Subcutaneous abdominal adipose tissue (tissue), 5 donors: Measurements from ENCODE around the gene PRSS38.

Experiments
- H3K27ac ChIP-seq: one replicate; pipeline ENCODE4 v1.7.0; 2013; ENCODE audit warnings: low read depth, mild to moderate bottlenecking, inconsistent platforms, low read length, moderate library complexity
- H3K27me3 ChIP-seq, 5 donors: one replicate each; pipeline ENCODE4 v1.7.0; 2013; ENCODE audit warnings: low read length in 5 of 5, inconsistent platforms in 1 of 5; ENCODE audit not compliant: control insufficient read depth in 5 of 5, insufficient read depth in 4 of 5
- H3K36me3 ChIP-seq, 5 donors: one replicate each; pipeline ENCODE4 v1.7.0; 2013; ENCODE audit warnings: low read length in 5 of 5; ENCODE audit not compliant: control insufficient read depth in 5 of 5, insufficient read depth in 5 of 5
- H3K4me1 ChIP-seq, 5 donors: one replicate each; pipeline ENCODE4 v1.7.0; 2013; ENCODE audit warnings: low read length in 5 of 5, mild to moderate bottlenecking in 3 of 5, moderate library complexity in 1 of 5; ENCODE audit not compliant: control insufficient read depth in 5 of 5, insufficient read depth in 5 of 5
- H3K4me3 ChIP-seq, 5 donors: one replicate each; pipeline ENCODE4 v1.7.0; 2013; ENCODE audit warnings: low read length in 5 of 5, low read depth in 1 of 5
- H3K9ac ChIP-seq, 5 donors: one replicate each; pipeline ENCODE4 v1.7.0; 2013; ENCODE audit warnings: low read length in 5 of 5, mild to moderate bottlenecking in 4 of 5, moderate library complexity in 3 of 5
- H3K9me3 ChIP-seq, 5 donors: one replicate each; pipeline ENCODE4 v1.7.0; 2013; ENCODE audit warnings: low read length in 5 of 5; ENCODE audit not compliant: control insufficient read depth in 5 of 5
- donor health status: healthy.
- donor health status: healthy.
- donor health status: healthy.
- donor health status: healthy.
- donor health status: healthy.

The PRSS38 gene

DNA sequence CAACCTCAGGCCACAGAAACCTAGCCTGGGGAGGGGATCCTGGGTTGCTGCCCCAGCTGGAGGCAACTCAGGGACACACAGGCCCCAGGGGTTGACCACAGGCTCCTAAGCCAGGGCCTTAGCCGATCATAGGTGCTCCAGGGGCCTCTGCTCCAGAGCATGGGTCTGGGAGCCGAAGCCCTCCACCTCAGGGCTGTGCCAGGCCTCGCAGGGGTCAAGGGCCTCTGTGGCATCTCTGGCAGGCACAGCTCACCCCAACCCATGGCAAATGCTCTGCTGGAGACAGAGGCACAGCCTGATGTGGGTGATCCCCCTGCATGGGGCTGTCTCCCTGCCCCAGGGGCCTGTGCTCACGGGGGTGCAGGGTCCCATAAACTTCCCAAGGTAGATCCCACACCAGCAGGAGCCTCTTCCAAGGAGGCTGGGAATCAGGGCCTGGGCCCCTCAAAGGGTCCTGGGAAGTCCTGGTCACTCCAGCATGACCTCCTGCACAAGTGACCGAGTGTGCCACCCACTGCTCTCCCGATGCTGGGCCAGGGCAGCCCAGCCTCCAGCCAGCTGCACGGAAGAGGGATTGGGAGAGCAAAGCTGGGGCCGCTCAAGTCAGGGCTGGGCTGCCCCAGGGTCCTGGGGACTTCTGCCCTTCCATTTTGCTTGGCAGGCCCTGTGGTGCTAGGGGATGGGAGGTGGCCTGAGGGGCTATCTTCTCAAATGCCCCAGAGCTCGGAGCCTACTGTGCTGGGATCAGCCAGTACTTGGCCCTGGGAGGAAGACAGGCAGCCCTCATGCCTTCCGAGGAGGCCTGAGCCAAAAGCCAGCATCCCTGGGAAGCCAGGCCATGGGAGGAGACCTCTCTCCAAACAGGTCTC lies 22.2 kb upstream of the PRSS38 start:
- Histone ChIP-seq H3K27me3 (peaks cover 5 to 19% (median 10%) of the 10 kb centered on the region in 5 donors), H3K9ac (no peak overlapping the region), H3K4me3 (no peak overlapping the region), H3K27ac (no peak overlapping the region), H3K4me1 (peaks cover 1 to 22% (median 13%) of the 10 kb centered on the region in 5 donors), H3K36me3 (no peaks in the 10 kb centered on the region), H3K9me3 (no peaks in the 10 kb centered on the region)

DNA sequence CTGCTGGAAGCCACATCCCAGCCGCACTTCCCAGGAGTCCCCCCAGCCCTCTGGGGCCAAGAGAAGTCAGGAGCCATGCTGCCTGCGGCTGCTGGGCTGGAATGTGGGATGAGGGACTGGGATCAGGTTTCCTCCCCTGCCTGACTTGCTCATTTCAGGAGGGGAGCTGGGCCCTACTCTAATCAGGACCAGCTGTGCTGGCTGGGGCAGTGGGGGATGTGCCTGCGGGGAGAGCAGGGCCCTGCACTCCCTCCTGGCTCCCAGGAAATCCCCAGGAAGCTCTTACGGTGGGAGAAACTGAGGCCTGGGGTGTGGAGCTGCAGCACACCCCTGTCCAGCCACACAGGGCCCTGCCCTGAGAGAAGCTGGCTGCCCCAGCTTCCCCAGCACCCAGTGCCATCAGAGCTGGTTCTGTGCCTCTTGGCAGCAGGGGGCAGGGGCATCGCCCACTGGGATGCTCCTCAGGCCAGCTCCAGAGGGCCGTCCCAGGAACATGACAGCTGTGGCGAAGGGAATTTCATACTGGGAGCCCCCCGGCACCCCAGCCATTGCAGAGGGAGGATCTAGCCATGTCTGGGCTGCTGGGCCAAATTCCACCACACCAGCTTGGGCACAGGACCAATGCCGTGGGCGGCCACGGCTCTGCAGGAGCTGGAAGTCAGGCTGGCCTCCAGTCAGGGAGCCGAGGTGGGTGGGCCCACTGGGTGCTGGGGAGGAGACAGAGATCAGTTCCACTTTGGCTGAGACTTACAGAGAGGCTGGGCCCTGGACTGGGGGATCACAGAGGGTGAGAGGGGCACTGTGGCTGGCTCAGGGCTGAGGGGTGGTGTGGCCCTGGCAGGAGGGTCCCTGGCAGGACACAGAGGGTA lies 21.3 kb upstream of the PRSS38 start:
- peaks cover 5 to 20% (median 10%) of the 10 kb centered on the region in 5 donors for H3K27me3 ChIP-seq
- H3K4me3 ChIP-seq: no peak overlapping the region
- no peaks in the 10 kb centered on the region for H3K36me3 ChIP-seq
- H3K27ac ChIP-seq: no peak overlapping the region
- no peak overlapping the region for H3K9ac ChIP-seq
- no peaks in the 10 kb centered on the region for H3K9me3 ChIP-seq
- H3K4me1 ChIP-seq: peaks cover 0 to 14% (median 8%) of the 10 kb centered on the region in 5 donors

DNA sequence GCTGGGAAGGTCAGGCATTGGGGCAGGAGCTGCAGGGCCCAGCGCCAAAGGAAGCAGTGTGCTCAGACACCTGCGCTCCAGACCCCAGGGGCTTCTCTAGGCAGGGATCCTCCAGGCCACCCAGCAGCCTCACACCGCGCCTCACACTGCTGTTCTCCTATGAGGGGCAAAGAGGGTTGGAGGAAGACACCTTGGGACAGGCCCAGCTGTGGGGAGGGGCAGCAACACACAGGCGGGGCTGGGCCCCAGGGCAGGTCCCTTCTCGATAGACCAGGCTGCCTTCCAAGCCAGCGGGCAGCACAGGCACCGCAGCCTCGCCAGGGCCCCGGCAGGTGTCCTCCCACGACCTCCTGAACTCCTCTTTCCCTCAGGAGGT lies 20.7 kb upstream of the PRSS38 start:
- Histone ChIP-seq H3K9me3 (no peaks in the 10 kb centered on the region), H3K4me3 (no peak overlapping the region), H3K36me3 (no peaks in the 10 kb centered on the region), H3K27ac (no peak overlapping the region), H3K9ac (no peak overlapping the region), H3K4me1 (peaks cover 0 to 14% (median 8%) of the 10 kb centered on the region in 5 donors), H3K27me3 (peaks cover 5 to 20% (median 10%) of the 10 kb centered on the region in 5 donors)

DNA sequence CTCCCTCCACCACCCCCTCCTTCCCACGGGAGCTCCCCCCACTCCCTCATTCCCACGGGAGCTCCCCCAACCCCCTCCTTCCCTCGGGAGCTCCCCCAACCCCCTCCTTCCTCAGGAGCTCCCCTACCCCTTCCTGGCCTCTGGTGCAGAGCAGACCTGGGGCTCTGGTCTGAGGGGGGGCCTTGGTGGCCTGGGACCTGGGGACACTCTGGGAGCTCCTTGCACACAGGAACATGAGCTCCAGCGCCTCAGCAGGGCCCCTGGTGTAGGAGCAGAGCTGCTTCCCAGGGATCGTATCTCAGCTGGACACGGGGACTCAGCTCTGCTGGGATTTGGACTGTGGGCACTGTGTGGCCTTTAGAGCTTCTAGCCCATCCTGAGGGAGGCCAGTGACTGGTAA lies 19.7 kb upstream of the PRSS38 start:
- Histone ChIP-seq H3K27me3 (peaks cover 5 to 20% (median 10%) of the 10 kb centered on the region in 5 donors), H3K9me3 (no peaks in the 10 kb centered on the region)

DNA sequence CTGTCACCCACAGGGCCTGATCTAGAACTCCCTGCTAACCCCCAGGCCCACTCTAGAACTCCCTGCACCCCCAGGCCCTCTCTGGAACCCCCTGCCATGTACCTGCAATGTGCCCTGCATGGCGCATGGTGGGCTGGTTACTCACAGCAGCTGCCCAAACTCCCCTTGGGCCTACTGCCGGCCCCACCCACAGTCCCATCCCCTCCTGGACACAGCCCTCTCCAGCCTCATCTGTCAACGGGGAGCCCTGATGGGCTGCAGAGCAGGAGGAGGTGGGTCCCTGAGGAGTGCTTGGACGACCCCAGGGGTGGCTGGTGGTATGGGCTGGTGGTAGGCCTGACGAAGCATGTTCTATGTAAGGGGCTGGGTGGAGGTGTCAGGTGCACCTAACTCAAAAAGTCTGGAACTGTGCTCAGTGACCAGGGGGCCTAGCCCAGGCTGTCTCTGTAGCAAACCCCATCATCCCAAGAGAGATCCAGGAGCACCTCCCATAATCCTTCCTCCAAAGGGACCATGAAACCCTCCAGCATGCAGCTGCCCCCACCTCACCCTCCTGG lies 19.0 kb upstream of the PRSS38 start:
- H3K27ac ChIP-seq: no peak overlapping the region

More for the DNA sequence above, 19.7 kb upstream of the PRSS38 start:
- Histone ChIP-seq H3K4me1 (peaks cover 0 to 14% (median 8%) of the 10 kb centered on the region in 5 donors), H3K9ac (no peak overlapping the region), H3K27ac (no peak overlapping the region), H3K36me3 (no peaks in the 10 kb centered on the region), H3K4me3 (no peak overlapping the region)

DNA sequence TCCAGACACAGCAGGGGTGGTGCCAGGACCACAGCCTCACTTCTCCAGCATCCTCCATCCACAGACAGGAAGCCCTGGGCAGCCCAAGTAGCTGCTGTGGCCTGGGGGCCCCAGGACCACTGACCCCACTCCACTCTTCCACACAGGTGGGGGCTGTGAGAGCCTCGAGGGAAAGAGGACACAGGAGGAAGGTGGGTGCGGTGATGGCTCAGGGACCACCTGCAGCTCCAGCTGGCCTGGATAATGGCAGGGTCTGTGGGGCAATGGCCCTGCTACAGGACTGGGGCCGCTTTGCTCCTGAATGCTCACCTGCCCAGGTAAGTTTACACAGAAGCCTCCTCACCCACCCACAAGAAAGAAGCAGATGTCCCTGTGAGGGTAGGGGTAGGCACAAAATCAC lies 18.3 kb upstream of the PRSS38 start:
- H3K4me1 ChIP-seq: peaks cover 0 to 14% (median 8%) of the 10 kb centered on the region in 5 donors
- no peak overlapping the region for H3K9ac ChIP-seq
- peaks cover 5 to 20% (median 10%) of the 10 kb centered on the region in 5 donors for H3K27me3 ChIP-seq
- no peaks in the 10 kb centered on the region for H3K9me3 ChIP-seq
- no peak overlapping the region for H3K27ac ChIP-seq
- no peak overlapping the region for H3K4me3 ChIP-seq
- H3K36me3 ChIP-seq: no peaks in the 10 kb centered on the region

More for the DNA sequence above, 19.0 kb upstream of the PRSS38 start:
- Histone ChIP-seq H3K36me3 (no peaks in the 10 kb centered on the region), H3K9ac (no peak overlapping the region), H3K27me3 (peaks cover 5 to 20% (median 10%) of the 10 kb centered on the region in 5 donors), H3K4me3 (no peak overlapping the region), H3K4me1 (peaks cover 0 to 14% (median 8%) of the 10 kb centered on the region in 5 donors), H3K9me3 (no peaks in the 10 kb centered on the region)

DNA sequence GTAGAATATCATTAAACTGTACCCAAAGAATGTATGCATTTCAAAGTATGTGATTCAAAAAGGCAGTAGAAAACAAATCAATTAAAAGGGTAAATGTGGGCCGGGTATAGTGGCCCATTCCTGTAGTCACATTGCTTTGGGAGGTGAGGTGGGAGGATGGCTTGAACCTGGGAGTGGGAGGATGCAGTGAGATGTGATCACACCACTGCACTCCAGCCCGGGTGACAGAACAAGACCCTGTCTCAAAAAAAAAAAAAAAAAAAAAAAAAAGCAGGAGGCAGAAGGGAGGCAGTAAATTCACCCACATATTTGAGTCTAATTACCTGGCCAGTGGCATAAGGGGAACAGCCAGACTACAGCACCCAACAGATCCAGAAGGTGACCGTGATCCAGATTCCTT lies 17.9 kb upstream of the PRSS38 start:
- H3K9ac ChIP-seq: no peak overlapping the region
- H3K27me3 ChIP-seq: peaks cover 5 to 20% (median 10%) of the 10 kb centered on the region in 5 donors

DNA sequence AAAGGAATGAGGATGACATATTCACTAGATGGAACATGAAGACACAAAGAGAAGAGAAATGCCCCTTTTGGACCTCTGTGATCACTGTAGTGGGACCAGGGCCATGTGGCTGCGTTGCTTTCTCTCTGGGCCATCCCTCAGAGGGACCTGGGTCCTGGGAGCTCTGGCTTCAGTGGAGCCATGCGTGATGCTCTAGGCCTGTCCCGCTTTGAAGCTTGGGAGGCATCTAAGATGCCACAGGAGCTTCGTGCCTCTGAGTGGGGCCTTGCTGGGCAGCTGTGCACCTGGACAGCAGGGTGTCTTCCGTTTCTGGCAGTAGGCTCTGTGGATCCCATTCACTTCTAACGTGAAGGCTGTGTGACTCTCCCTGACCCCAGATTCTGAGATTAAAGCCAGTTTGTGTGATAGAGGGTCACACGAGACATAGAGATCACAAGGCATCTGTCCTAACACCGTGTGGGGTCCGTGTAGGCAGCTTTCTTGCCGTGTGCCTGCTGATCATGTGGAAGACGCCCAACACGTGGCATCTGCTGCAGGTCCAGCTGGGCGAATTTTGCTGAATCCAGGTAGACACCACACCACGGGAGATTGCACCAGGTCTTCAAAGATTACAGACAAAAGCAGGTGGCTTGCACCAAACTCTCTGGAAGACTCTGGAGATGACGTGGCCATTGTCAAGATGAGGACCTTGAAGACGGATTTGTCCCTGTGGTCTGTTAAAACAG lies 17.2 kb upstream of the PRSS38 start:
- Histone ChIP-seq H3K27me3 (peaks cover 5 to 20% (median 10%) of the 10 kb centered on the region in 5 donors), H3K9me3 (no peaks in the 10 kb centered on the region), H3K4me1 (peaks cover 0 to 14% (median 8%) of the 10 kb centered on the region in 5 donors), H3K4me3 (no peak overlapping the region), H3K27ac (no peak overlapping the region), H3K9ac (no peak overlapping the region), H3K36me3 (no peaks in the 10 kb centered on the region)

More for the DNA sequence above, 17.9 kb upstream of the PRSS38 start:
- peaks cover 0 to 14% (median 8%) of the 10 kb centered on the region in 5 donors for H3K4me1 ChIP-seq
- no peak overlapping the region for H3K4me3 ChIP-seq
- no peaks in the 10 kb centered on the region for H3K9me3 ChIP-seq
- H3K27ac ChIP-seq: no peak overlapping the region
- H3K36me3 ChIP-seq: no peaks in the 10 kb centered on the region

DNA sequence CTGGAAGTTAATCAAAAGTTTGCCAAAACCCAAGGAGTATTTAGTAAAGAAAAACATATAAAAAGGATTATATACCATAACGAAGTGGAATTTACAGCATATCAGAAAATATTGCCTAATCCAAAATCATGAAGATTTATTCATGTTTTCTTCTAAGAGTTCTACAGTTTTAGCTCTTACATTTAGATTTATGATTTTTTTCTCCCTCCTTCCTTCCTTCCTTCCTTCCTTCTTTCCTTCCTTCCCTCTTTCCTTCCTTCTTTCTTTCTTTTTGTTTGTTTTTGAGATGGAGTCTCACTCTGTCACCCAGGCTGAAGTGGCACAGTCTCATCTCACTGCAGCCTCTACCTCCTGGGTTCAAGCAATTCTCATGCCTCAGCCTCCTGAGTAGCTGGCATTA lies 15.7 kb upstream of the PRSS38 start:
- H3K9ac ChIP-seq: no peak overlapping the region
- no peak overlapping the region for H3K4me3 ChIP-seq
- H3K27ac ChIP-seq: no peak overlapping the region
- H3K9me3 ChIP-seq: peaks cover 6 to 11% (median 8%) of the 10 kb centered on the region in 5 donors
- H3K27me3 ChIP-seq: peaks cover 2 to 15% (median 5%) of the 10 kb centered on the region in 5 donors
- H3K4me1 ChIP-seq: peaks cover 0 to 2% (median 1%) of the 10 kb centered on the region in 5 donors
- no peaks in the 10 kb centered on the region for H3K36me3 ChIP-seq
